SU-DHL-6 (cell line): ENCODE results near the gene EPSTI1.

Experiments used
- H2AFZ ChIP-seq: fragments of 200-600 bp; sonication (generic); 2 replicates; pipeline ENCODE4 v1.6.1; 2014; ENCODE audit warnings: low read depth, mild to moderate bottlenecking, moderate library complexity, mixed read lengths, antibody characterized with exemption, low read length; ENCODE audit not compliant: severe bottlenecking
- H3F3A ChIP-seq: fragments of 200-600 bp; shearing (Covaris generic); 2 replicates; pipeline ENCODE4 v1.6.0; 2016; ENCODE audit warnings: antibody characterized with exemption, mild to moderate bottlenecking; ENCODE audit not compliant: insufficient read depth
- H3K27ac ChIP-seq: fragments of 200-600 bp; sonication (generic); 2 replicates; pipeline ENCODE4 v1.5.1; 2016; ENCODE audit warnings: low read depth, mild to moderate bottlenecking, low read length, moderate library complexity, mixed read lengths
- H3K27me3 ChIP-seq: fragments of 200-600 bp; sonication (generic), shearing (Covaris generic); 2 replicates; pipeline ENCODE4 v1.6.0; 2014; ENCODE audit warnings: mild to moderate bottlenecking, low read length
- H3K36me3 ChIP-seq: fragments of 200-600 bp; sonication (generic); 2 replicates; pipeline ENCODE4 v1.6.1; 2014; ENCODE audit warnings: mild to moderate bottlenecking, low read length, mixed read lengths
- H3K4me2 ChIP-seq: fragments of 300-600, 200-600 bp; shearing (Covaris generic), sonication (generic); 2 replicates; pipeline ENCODE4 v1.6.0; 2014; ENCODE audit warnings: low read length, low read depth, mild to moderate bottlenecking; ENCODE audit not compliant: poor library complexity, severe bottlenecking
- H3K4me3 ChIP-seq: fragments of 200-600 bp; sonication (generic); 2 replicates; pipeline ENCODE4 v1.5.1; 2014; ENCODE audit warnings: antibody characterized with exemption, low read length, mild to moderate bottlenecking, mixed read lengths; ENCODE audit not compliant: insufficient read depth, poor library complexity, severe bottlenecking
- H3K79me2 ChIP-seq: fragments of 200-600 bp; sonication (generic); 2 replicates; pipeline ENCODE4 v1.6.1; 2014; ENCODE audit warnings: mild to moderate bottlenecking, low read length, moderate library complexity; ENCODE audit not compliant: insufficient read depth
- H3K9ac ChIP-seq: fragments of 200-600 bp; sonication (generic); 2 replicates; pipeline ENCODE4 v1.7.0; 2014; ENCODE audit warnings: mild to moderate bottlenecking, low read length
- H3K9me2 ChIP-seq: fragments of 200-600 bp; sonication (generic); replicated peaks from 2 replicates; pipeline ENCODE4 v1.6.1; 2014; ENCODE audit warnings: low read length; ENCODE audit not compliant: insufficient read depth
- H3K9me3 ChIP-seq: fragments of 200-600 bp; sonication (generic); 2 replicates; pipeline ENCODE4 v1.6.1; 2014; ENCODE audit warnings: low read length, mixed read lengths; ENCODE audit not compliant: insufficient read depth
- H4K20me1 ChIP-seq: fragments of 200-600 bp; sonication (generic); 2 replicates; pipeline ENCODE4 v1.6.1; 2014; ENCODE audit warnings: low read depth, mild to moderate bottlenecking, antibody characterized with exemption, low read length, moderate library complexity, mixed read lengths
- CTCF ChIP-seq: fragments of 200-600 bp; sonication (generic); IDR thresholded peaks from one replicate; pipeline ENCODE4 v1.5.1; 2017; ENCODE audit warnings: antibody characterized with exemption, mild to moderate bottlenecking, low read length, moderate library complexity; ENCODE audit not compliant: insufficient read depth, poor library complexity, severe bottlenecking
- EZH2phosphoT487 ChIP-seq: fragments of 200-600 bp; sonication (generic), shearing (Covaris generic); conservative IDR thresholded peaks from 2 replicates; pipeline ENCODE4 v1.6.1; 2018; ENCODE audit warnings: mild to moderate bottlenecking, antibody characterized with exemption, low read length, moderate library complexity, mixed read lengths

The EPSTI1 gene

GRCh38 chr13:42906257-42906656 is 85.8 kb downstream of the EPSTI1 start:
- no peak for TF ChIP-seq CTCF
- no peak for TF ChIP-seq EZH2phosphoT487
- no peak overlapping the region for H3K4me3 ChIP-seq
- H2AFZ ChIP-seq = no peak overlapping the region
- no peaks in the 10 kb centered on the region for H3K9me3 ChIP-seq
- H4K20me1 ChIP-seq = no peaks in the 10 kb centered on the region
- H3K9ac ChIP-seq = no peak overlapping the region
- H3K27ac ChIP-seq = no peak overlapping the region
- no peaks in the 10 kb centered on the region for H3K36me3 ChIP-seq
- no peak overlapping the region for H3K4me2 ChIP-seq
- H3K27me3 ChIP-seq = no peaks in the 10 kb centered on the region
- no peaks in the 10 kb centered on the region for H3K9me2 ChIP-seq
- H3F3A ChIP-seq = no peaks in the 10 kb centered on the region
- H3K79me2 ChIP-seq = no peaks in the 10 kb centered on the region

- H2AFZ ChIP-seq = no peak overlapping the region
- no peaks in the 10 kb centered on the region for H3K27me3 ChIP-seq
- no peaks in the 10 kb centered on the region for H3K36me3 ChIP-seq
- no peaks in the 10 kb centered on the region for H3F3A ChIP-seq
- no peaks in the 10 kb centered on the region for H3K9me2 ChIP-seq
- no peak overlapping the region for H3K4me3 ChIP-seq
- no peak overlapping the region for H3K27ac ChIP-seq
- no peak for TF ChIP-seq CTCF
- no peak for TF ChIP-seq EZH2phosphoT487
- H3K9ac ChIP-seq = no peak overlapping the region
- H3K9me3 ChIP-seq = no peaks in the 10 kb centered on the region
- no peaks in the 10 kb centered on the region for H3K79me2 ChIP-seq
- H4K20me1 ChIP-seq = no peaks in the 10 kb centered on the region
- H3K4me2 ChIP-seq = no peak overlapping the region
Measured at GRCh38 chr13:42905579-42905978, 86.5 kb downstream of the EPSTI1 start.

GRCh38 chr13:42899266-42899665 is 92.8 kb downstream of the EPSTI1 start:
- Histone ChIP-seq H3K79me2 (no peaks in the 10 kb centered on the region), H3K27me3 (no peaks in the 10 kb centered on the region)

More at GRCh38 chr13:42899266-42899665, 92.8 kb downstream of the EPSTI1 start:
- no peaks in the 10 kb centered on the region for H4K20me1 ChIP-seq
- no peaks in the 10 kb centered on the region; the same call in 1 of the 2 replicates for H3K9me2 ChIP-seq
- H3K4me3 ChIP-seq = no peak overlapping the region
- H3K9ac ChIP-seq = no peak overlapping the region
- no peaks in the 10 kb centered on the region for H3F3A ChIP-seq
- no peak for TF ChIP-seq EZH2phosphoT487
- no peak for TF ChIP-seq CTCF
- no peaks in the 10 kb centered on the region for H3K9me3 ChIP-seq
- no peak overlapping the region for H3K4me2 ChIP-seq
- no peaks in the 10 kb centered on the region for H3K36me3 ChIP-seq
- H3K27ac ChIP-seq = no peak overlapping the region
- H2AFZ ChIP-seq = no peak overlapping the region
